Caco-2 (cell line): ENCODE measurements around the gene NDUFA8. TPM values are rescaled to one million over a fixed set of nuclear protein-coding genes. Genes with fewer than 3 reads are reported as not detected.

ENCODE experiments used
- BruUV-seq: library from RNA; stranded (reverse); fragments of 400-500 nt; replicated peaks from 2 replicates; lab custom pipeline; 2021; lab: Mats Ljungman, UMichigan
- CTCF ChIA-PET: fragments of 300-600 bp; sonication (Branson Sonifier 250); formaldehyde crosslinking; loops from one replicate; lab custom pipeline; 2022; ENCODE audit warnings: antibody characterized with exemption; lab: Charles Lee
- POLR2A ChIA-PET: fragments of 300-600 bp; sonication (Branson Sonifier 250); formaldehyde crosslinking; loops from one replicate; lab custom pipeline; 2022; ENCODE audit warnings: antibody characterized with exemption; lab: Charles Lee
- DNase-seq, 2 experiments: peaks; one replicate each; pipeline versions ENCODE4 v3.0.0 to v3.0.0-alpha.2; 2020 to 2022
- H3K27me3 ChIP-seq: replicated peaks from 2 replicates; pipeline ENCODE4 v1.6.0; 2011; ENCODE audit warnings: low read length; ENCODE audit not compliant: control insufficient read depth, insufficient read depth
- H3K36me3 ChIP-seq: 2 replicates; pipeline ENCODE4 v1.5.1; 2011; ENCODE audit warnings: low read length; ENCODE audit not compliant: control insufficient read depth, insufficient read depth
- H3K4me1 ChIP-seq: fragments of 250-450 bp; sonication (Bioruptor Pico); 2 replicates; pipeline ENCODE4 v1.5.1; 2020; ENCODE audit warnings: mild to moderate bottlenecking
- H3K4me3 ChIP-seq: 2 replicates; pipeline ENCODE4 v1.5.1; 2011; ENCODE audit warnings: low read depth, mild to moderate bottlenecking, control low read depth, low read length
- H3K9me3 ChIP-seq: fragments of 250-450 bp; sonication (Bioruptor Pico); 2 replicates; pipeline ENCODE4 v1.5.1; 2020; ENCODE audit warnings: mild to moderate bottlenecking, moderate library complexity
- H3K27ac Mint-ChIP-seq: one replicate; pipeline ENCODE4 v1.8.0; 2022; ENCODE audit warnings: mixed read lengths; ENCODE audit not compliant: unreplicated experiment
- H3K27me3 Mint-ChIP-seq: one replicate; pipeline ENCODE4 v1.8.0; 2022; ENCODE audit warnings: mixed read lengths; ENCODE audit not compliant: insufficient read depth, unreplicated experiment
- H3K36me3 Mint-ChIP-seq: one replicate; pipeline ENCODE4 v1.8.0; 2022; ENCODE audit warnings: mild to moderate bottlenecking, mixed read lengths; ENCODE audit not compliant: insufficient read depth, unreplicated experiment
- H3K4me1 Mint-ChIP-seq: one replicate; pipeline ENCODE4 v1.8.0; 2022; ENCODE audit warnings: low read depth, mixed read lengths; ENCODE audit not compliant: unreplicated experiment
- H3K4me3 Mint-ChIP-seq: one replicate; pipeline ENCODE4 v1.8.0; 2022; ENCODE audit warnings: mild to moderate bottlenecking, moderate library complexity, mixed read lengths; ENCODE audit not compliant: unreplicated experiment
- H3K9me3 Mint-ChIP-seq: one replicate; pipeline ENCODE4 v1.8.0; 2022; ENCODE audit warnings: mixed read lengths; ENCODE audit not compliant: unreplicated experiment
- CTCF ChIP-seq, 2 experiments: fragments of 200-600 bp in 1 of 2; IDR thresholded peaks; 1 replicate in 1 of 2; 2 replicates in 1 of 2; pipeline versions ENCODE4 v1.5.1 to v1.8.0; 2011 to 2022; ENCODE audit warnings: antibody characterized with exemption in 1 of 2, control low read depth in 1 of 2, inconsistent platforms in 1 of 2, low read depth in 1 of 2, low read length in 1 of 2, mild to moderate bottlenecking in 1 of 2, moderate library complexity in 1 of 2; ENCODE audit not compliant: insufficient read depth in 1 of 2, severe bottlenecking in 1 of 2, unreplicated experiment in 1 of 2
- intact Hi-C: fragments of 100-400 bp; cut with micrococcal nuclease; formaldehyde crosslinking; loops from one replicate; pipeline ENCODE4 v1.10.0; 2022; ENCODE audit not compliant: unreplicated experiment
- total RNA-seq: library from RNA; stranded (reverse); gene quantifications from 2 replicates; pipeline ENCODE4 v1.2.3, GENCODE V29; 2022

Gene NDUFA8
- total RNA-seq, 1 experiment from 2014 or later: 58.0 TPM

DNA sequence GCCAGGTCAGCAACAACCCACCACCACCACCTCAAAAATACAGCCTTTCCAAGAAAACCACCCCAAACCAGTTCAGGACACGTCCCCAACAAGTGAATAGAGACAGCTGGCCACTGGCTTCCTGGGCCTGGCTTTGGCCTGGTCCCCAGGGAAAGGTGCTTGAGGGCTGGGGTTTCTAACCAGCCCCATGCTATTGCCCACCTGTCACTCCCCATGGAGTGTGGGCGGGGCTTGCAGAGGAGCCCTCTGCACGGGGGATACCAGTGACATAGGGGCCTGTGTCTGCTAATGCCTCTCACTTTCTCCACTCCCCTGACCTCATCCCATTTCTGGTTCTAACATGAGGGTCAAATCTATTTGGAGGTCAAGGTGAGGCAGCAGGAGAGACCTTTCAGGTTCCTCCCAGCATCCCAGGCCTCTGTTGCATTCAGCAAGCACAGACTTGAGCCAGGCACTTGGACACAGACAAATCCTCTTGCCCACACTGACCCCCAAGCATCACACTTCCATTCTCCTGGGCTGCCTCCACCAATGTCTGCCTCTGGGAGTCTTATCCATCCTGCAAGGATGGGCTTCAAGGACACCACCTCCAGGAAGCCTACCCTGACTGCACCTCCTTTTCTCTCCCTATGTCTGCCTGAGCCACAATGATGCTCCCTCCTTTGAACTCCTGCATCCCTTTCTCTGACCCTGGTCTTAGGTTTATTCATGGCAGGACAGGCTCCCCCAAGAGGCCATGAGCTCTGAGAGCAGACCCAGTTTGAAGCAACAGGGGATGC lies 50.4 kb downstream of the NDUFA8 start:
- Mint-ChIP-seq H3K27ac (no peak overlapping the region), H3K4me3 (no peak overlapping the region), H3K4me1 (no peaks in the 10 kb centered on the region), H3K27me3 (no peaks in the 10 kb centered on the region), H3K9me3 (peaks cover 3% of the 10 kb centered on the region), H3K36me3 (no peaks in the 10 kb centered on the region)
- Histone ChIP-seq H3K4me3 (no peak overlapping the region), H3K27me3 (no peaks in the 10 kb centered on the region), H3K4me1 (no peaks in the 10 kb centered on the region), H3K36me3 (no peaks in the 10 kb centered on the region), H3K9me3 (no peaks in the 10 kb centered on the region)
- intact Hi-C loops: no loop called here
- no peak for TF ChIP-seq CTCF (IDR thresholded peaks at IDR 0.05; ENCODE audit: insufficient read depth in 1 of 2, low read depth in 1 of 2, low read length in 1 of 2, severe bottlenecking in 1 of 2, unreplicated experiment in 1 of 2)
- POLR2A ChIA-PET: no interaction called here
- BruUV-seq: no TSS peak
- CTCF ChIA-PET: interaction anchor here (0.8 kb wide), 1 partner anchor 11 kb away, joined by 4 read pairs; no protein-coding TSS in a partner anchor
- no peak for DNase-seq

GRCh38 chr9:122107291-122107805 lies 52.2 kb downstream of the NDUFA8 start:
- peaks cover 7% of the 10 kb centered on the region for H3K9me3 ChIP-seq
- Mint-ChIP-seq H3K27me3 (no peaks in the 10 kb centered on the region), H3K27ac (no peak overlapping the region), H3K9me3 (peaks cover 11% of the 10 kb centered on the region), H3K4me1 (no peaks in the 10 kb centered on the region), H3K4me3 (no peak overlapping the region), H3K36me3 (no peaks in the 10 kb centered on the region)
- no peaks in the 10 kb centered on the region for H3K36me3 ChIP-seq
- ChIA-PET CTCF (interaction anchor here (0.7 to 1.5 kb wide), 3 partner anchors 8 to 107 kb away, joined by 3 to 7 read pairs (median 3); no protein-coding TSS in a partner anchor), POLR2A (no interaction called here)
- no peak overlapping the region for H3K4me3 ChIP-seq
- H3K4me1 ChIP-seq: no peaks in the 10 kb centered on the region
- intact Hi-C loops: no loop called here
- no TSS peak for BruUV-seq
- no peak for DNase-seq
- no peaks in the 10 kb centered on the region for H3K27me3 ChIP-seq
- TF ChIP-seq CTCF (IDR thresholded peaks at IDR 0.05; ENCODE audit: insufficient read depth in 1 of 2, low read depth in 1 of 2, low read length in 1 of 2, severe bottlenecking in 1 of 2, unreplicated experiment in 1 of 2): no peak

DNA sequence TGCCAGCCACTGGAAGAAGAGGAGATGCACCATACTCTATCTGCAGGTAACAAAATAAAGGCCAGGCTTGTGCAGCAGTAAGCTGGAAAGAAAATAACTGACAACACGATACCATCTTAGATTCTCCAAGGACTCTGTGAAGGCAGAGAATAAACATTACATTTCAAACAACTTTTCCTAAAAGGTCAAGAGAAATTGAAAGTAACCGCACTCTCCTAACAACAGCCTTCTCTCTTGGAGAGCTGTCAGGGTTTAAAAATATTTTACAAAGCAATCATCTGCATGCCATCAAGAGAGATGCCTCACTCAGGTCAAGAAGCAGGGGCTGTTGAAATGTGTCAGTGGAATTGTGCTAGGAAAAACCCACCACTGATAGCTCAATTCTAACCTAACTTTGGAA lies 53.0 kb downstream of the NDUFA8 start:
- Mint-ChIP-seq H3K4me1 (no peaks in the 10 kb centered on the region), H3K9me3 (peaks cover 11% of the 10 kb centered on the region), H3K4me3 (no peak overlapping the region), H3K27me3 (no peaks in the 10 kb centered on the region), H3K36me3 (no peaks in the 10 kb centered on the region), H3K27ac (no peak overlapping the region)
- ChIA-PET CTCF (interaction anchor here (0.8 kb wide), 1 partner anchor 108 kb away, joined by 3 read pairs; no protein-coding TSS in a partner anchor), POLR2A (no interaction called here)
- no peaks in the 10 kb centered on the region for H3K36me3 ChIP-seq
- H3K9me3 ChIP-seq: peaks cover 7% of the 10 kb centered on the region
- DNase-seq: no peak
- intact Hi-C loops: no loop called here
- H3K4me3 ChIP-seq: no peak overlapping the region
- no peak for TF ChIP-seq CTCF (IDR thresholded peaks at IDR 0.05; ENCODE audit: insufficient read depth in 1 of 2, low read depth in 1 of 2, low read length in 1 of 2, severe bottlenecking in 1 of 2, unreplicated experiment in 1 of 2)
- no TSS peak for BruUV-seq
- no peaks in the 10 kb centered on the region for H3K27me3 ChIP-seq
- no peaks in the 10 kb centered on the region for H3K4me1 ChIP-seq
